Activated T-helper 17 cell treated with anti-CD3 and anti-CD28 coated beads, Interleukin-2, amount 50 U/mL, for 72 hours (primary cell): ENCODE measurements around the gene UMAD1. TPM values are rescaled to one million over a fixed set of nuclear protein-coding genes. Genes with fewer than 3 reads are reported as not detected.

Experiments used
- ATAC-seq: fragments of 150-1000 bp; cut with Tn5 transposase; replicated peaks from 2 replicates; pipeline ENCODE4 v1.10.0; 2021; ENCODE audit warnings: mild to moderate bottlenecking, moderate library complexity
- H3K27ac Mint-ChIP-seq: one replicate; pipeline ENCODE4 v1.8.0; 2022; ENCODE audit warnings: mixed read lengths
- H3K27me3 Mint-ChIP-seq: one replicate; pipeline ENCODE4 v1.8.0; 2022; ENCODE audit warnings: mixed read lengths
- H3K36me3 Mint-ChIP-seq: one replicate; pipeline ENCODE4 v1.8.0; 2022; ENCODE audit warnings: low read depth, mild to moderate bottlenecking, mixed read lengths
- H3K4me1 Mint-ChIP-seq: one replicate; pipeline ENCODE4 v1.8.0; 2022; ENCODE audit warnings: mixed read lengths
- H3K4me3 Mint-ChIP-seq: one replicate; pipeline ENCODE4 v1.8.0; 2022; ENCODE audit warnings: mild to moderate bottlenecking, mixed read lengths
- H3K9me3 Mint-ChIP-seq: one replicate; pipeline ENCODE4 v1.8.0; 2022; ENCODE audit warnings: mixed read lengths
- total RNA-seq, 2 donors: library from RNA; stranded (reverse); gene quantifications; one replicate each; pipeline ENCODE4 v1.2.3, GENCODE V29; 2022

UMAD1 gene
- total RNA-seq, 2 donors from 2014 or later = 9.4 to 11.7 TPM

- no peaks in the 10 kb centered on the region for H3K9me3 Mint-ChIP-seq
- no peak for ATAC-seq
- H3K36me3 Mint-ChIP-seq = no peaks in the 10 kb centered on the region
- peaks cover 8% of the 10 kb centered on the region for H3K4me1 Mint-ChIP-seq
- no peaks in the 10 kb centered on the region for H3K27me3 Mint-ChIP-seq
- H3K4me3 Mint-ChIP-seq = no peak overlapping the region
- no peak overlapping the region for H3K27ac Mint-ChIP-seq
Measured at GRCh38 chr7:7707806-7708205, 67.3 kb downstream of the UMAD1 start.

GRCh38 chr7:7709291-7709690 is 68.7 kb downstream of the UMAD1 start:
- ATAC-seq = no peak
- Mint-ChIP-seq H3K27ac (no peak overlapping the region), H3K27me3 (no peaks in the 10 kb centered on the region), H3K4me1 (peaks cover 8% of the 10 kb centered on the region), H3K36me3 (no peaks in the 10 kb centered on the region), H3K4me3 (no peak overlapping the region), H3K9me3 (no peaks in the 10 kb centered on the region)

DNA sequence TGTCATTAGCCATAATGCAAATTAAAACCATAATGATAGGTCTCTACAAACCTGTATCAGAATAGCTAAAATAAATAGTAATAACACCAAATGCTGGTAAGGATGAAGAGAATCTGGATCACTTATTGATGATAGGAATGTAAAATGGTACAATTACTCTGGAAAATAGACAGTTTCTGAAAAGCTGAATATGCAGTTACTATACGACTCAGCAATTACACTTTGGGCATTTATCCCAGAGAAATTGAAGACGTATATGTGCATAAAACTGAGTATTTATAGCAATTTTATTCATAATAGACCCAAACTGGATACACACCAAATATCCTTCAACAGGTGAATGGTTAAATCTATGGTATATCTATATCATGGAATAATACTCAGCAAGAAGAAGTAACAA is 69.9 kb downstream of the UMAD1 start:
- Mint-ChIP-seq H3K4me3 (no peak overlapping the region), H3K27ac (no peak overlapping the region), H3K36me3 (no peaks in the 10 kb centered on the region), H3K9me3 (no peaks in the 10 kb centered on the region), H3K27me3 (no peaks in the 10 kb centered on the region), H3K4me1 (peaks cover 8% of the 10 kb centered on the region)
- no peak for ATAC-seq

GRCh38 chr7:7713730-7714129 is 73.2 kb downstream of the UMAD1 start:
- H3K27ac Mint-ChIP-seq = no peak overlapping the region
- H3K9me3 Mint-ChIP-seq = no peaks in the 10 kb centered on the region
- no peak overlapping the region for H3K4me3 Mint-ChIP-seq
- H3K4me1 Mint-ChIP-seq = no peaks in the 10 kb centered on the region
- H3K27me3 Mint-ChIP-seq = no peaks in the 10 kb centered on the region
- H3K36me3 Mint-ChIP-seq = no peaks in the 10 kb centered on the region
- no peak for ATAC-seq

DNA sequence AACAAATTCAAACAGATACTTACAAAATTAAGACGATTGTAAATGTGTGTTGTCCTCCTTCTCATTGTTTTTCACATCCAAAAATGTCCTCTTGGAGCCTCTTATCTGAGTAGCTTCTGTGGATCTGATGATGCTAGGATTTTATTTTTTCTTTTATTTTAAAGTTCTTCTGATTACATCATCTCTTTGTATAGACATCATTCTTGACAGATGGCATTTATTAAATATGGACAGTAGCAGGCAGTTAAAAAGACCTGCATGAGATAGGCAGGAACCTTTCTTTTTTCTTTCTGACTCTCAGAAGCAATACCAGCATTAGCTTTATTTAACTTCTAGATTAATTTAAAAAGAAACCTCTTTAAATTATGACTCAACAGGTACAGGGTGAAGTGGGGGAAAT is 77.9 kb downstream of the UMAD1 start, which contains the start of gene RPA3:
Gene RPA3 (minus strand): TSS at position 116 of the 400 bp plus-strand sequence. CDS start 78,189 bp downstream, outside the sequence.
- Mint-ChIP-seq H3K27ac (peak within 1 kb of the TSS; percentile 46), H3K36me3 (peaks cover 4% of the 10 kb centered on the region), H3K4me3 (peak within 1 kb of the TSS; percentile 53), H3K9me3 (no peaks in the 10 kb centered on the region), H3K27me3 (no peaks in the 10 kb centered on the region), H3K4me1 (peaks cover 4% of the 10 kb centered on the region)
- no peak for ATAC-seq

GRCh38 chr7:7719236-7719635 is 78.7 kb downstream of the UMAD1 start:
- Mint-ChIP-seq H3K9me3 (no peaks in the 10 kb centered on the region), H3K27me3 (no peaks in the 10 kb centered on the region), H3K36me3 (peaks cover 4% of the 10 kb centered on the region), H3K4me1 (peaks cover 4% of the 10 kb centered on the region), H3K4me3 (peak overlapping the region; percentile 53), H3K27ac (peak overlapping the region; percentile 46)
- ATAC-seq = peak; percentile 100

DNA sequence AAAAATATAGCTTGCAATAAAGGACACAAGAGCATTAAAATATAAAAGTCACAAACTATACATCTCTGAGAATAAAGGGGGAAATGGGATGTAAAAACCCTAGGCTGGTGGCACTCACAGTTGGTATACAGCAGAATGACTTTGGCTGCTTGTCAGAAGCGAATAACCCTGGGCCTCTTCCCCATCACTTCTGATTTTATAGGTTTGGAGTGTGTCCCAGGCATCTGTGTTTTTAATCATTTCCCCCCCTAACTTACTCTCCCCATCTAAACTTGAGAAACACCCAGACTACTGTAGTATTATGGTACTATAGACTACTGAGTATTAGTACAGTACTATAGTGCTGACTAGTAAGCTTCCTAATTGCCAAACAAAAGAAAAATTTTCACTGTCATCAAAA is 79.6 kb downstream of the UMAD1 start:
- Mint-ChIP-seq H3K4me3 (no peak overlapping the region), H3K27me3 (no peaks in the 10 kb centered on the region), H3K27ac (no peak overlapping the region), H3K9me3 (no peaks in the 10 kb centered on the region), H3K36me3 (peaks cover 4% of the 10 kb centered on the region), H3K4me1 (peaks cover 4% of the 10 kb centered on the region)
- ATAC-seq = no peak

DNA sequence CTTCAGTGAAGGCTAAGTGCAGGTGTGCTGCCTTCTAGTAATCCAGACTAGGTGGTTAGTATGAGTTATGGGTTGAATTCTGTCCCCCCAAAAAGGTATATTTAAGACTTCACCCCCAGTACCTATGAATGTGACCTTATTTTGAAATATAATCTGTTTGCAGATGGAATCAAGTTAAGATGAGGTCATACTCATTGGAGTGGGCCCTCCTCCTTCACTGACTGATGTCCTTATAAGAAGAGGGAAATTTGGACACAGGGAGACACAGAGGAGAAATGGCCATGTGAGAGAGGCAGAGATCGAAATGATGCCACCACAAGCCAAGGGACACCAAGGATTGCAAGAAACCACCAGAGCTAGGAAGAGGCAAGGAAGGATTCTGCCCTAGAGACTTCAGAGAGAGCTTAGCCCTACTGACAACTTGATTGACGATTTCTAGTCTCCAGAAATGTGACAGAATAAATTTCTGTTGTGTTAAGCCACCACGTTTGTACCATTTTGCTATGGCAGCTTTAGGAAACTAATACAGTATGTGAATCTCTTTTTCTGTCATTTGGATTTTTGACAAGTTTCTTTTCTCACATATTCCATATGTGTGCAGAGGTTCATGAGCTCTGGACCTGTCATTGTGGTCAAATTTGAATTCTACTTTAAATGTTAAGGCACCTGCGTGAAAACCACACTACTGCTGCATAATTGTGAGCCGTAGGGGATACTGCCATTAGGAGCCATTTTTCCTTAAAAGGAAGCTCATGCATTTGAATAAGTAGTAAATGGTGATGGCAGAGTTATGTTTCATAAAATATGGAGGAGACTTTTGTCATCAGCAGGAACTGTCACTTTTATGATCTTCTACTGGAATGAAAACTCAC is 80.4 kb downstream of the UMAD1 start:
- ATAC-seq = no peak
- Mint-ChIP-seq H3K4me3 (no peak overlapping the region), H3K4me1 (peaks cover 4% of the 10 kb centered on the region), H3K36me3 (peaks cover 4% of the 10 kb centered on the region), H3K27me3 (no peaks in the 10 kb centered on the region), H3K27ac (no peak overlapping the region), H3K9me3 (peaks cover 3% of the 10 kb centered on the region)

DNA sequence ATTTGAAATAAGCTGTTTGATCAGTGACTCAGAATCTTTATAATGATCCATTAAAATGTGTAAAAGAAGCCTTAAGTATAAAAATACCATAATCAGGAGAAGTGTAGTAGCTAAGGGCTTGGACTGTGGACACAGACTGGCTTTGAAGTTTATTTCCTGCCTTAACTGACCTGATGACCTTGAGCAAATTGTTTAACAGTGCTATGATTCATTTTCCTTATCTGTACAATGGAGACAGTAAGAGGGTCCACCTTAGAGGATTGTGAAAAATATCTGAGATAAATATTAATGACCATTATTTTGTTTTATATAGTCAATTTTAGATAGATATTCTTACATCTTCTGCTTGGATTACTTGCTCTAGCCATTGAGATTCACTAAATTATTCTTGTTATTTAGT is 91.2 kb downstream of the UMAD1 start:
- no peaks in the 10 kb centered on the region for H3K27me3 Mint-ChIP-seq
- H3K4me3 Mint-ChIP-seq = no peak overlapping the region
- no peak for ATAC-seq
- no peaks in the 10 kb centered on the region for H3K9me3 Mint-ChIP-seq
- H3K36me3 Mint-ChIP-seq = no peaks in the 10 kb centered on the region
- no peaks in the 10 kb centered on the region for H3K4me1 Mint-ChIP-seq
- H3K27ac Mint-ChIP-seq = no peak overlapping the region

- no peaks in the 10 kb centered on the region for H3K36me3 Mint-ChIP-seq
- no peak for ATAC-seq
Measured at GRCh38 chr7:7732621-7733281, 92.2 kb downstream of the UMAD1 start.

GRCh38 chr7:7736671-7737070 is 96.1 kb downstream of the UMAD1 start:
- no peak for ATAC-seq
- no peak overlapping the region for H3K4me3 Mint-ChIP-seq

More at GRCh38 chr7:7732621-7733281, 92.2 kb downstream of the UMAD1 start:
- Mint-ChIP-seq H3K4me1 (no peaks in the 10 kb centered on the region), H3K9me3 (no peaks in the 10 kb centered on the region), H3K4me3 (no peak overlapping the region), H3K27me3 (no peaks in the 10 kb centered on the region), H3K27ac (no peak overlapping the region)

DNA sequence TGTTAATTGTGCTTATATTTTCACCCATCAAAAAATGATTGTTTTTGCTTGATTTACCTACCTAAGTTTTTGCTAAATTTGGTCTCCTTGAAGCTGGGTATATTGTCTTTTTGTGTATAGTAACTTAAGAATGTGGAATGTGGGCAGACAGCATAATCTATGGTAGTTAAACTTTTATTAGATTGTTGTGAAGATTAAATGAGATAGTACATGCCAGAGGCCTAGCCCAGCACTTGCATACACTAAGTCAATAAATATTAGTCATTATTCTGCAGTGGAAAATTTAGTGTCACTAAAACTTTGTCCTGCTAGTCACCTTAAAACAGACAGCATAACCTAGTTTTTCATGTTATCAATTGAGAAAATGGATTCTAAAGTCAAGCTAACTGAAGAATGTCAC is 97.1 kb downstream of the UMAD1 start:
- Mint-ChIP-seq H3K36me3 (no peaks in the 10 kb centered on the region), H3K4me1 (peaks cover 4% of the 10 kb centered on the region), H3K27me3 (no peaks in the 10 kb centered on the region), H3K4me3 (no peak overlapping the region), H3K9me3 (no peaks in the 10 kb centered on the region), H3K27ac (no peak overlapping the region)
- no peak for ATAC-seq

More at GRCh38 chr7:7736671-7737070, 96.1 kb downstream of the UMAD1 start:
- Mint-ChIP-seq H3K27ac (no peak overlapping the region), H3K27me3 (no peaks in the 10 kb centered on the region), H3K9me3 (no peaks in the 10 kb centered on the region), H3K4me1 (peaks cover 4% of the 10 kb centered on the region), H3K36me3 (no peaks in the 10 kb centered on the region)

- H3K4me1 Mint-ChIP-seq = peaks cover 4% of the 10 kb centered on the region
- H3K4me3 Mint-ChIP-seq = no peak overlapping the region
- H3K27me3 Mint-ChIP-seq = no peaks in the 10 kb centered on the region
- no peaks in the 10 kb centered on the region for H3K36me3 Mint-ChIP-seq
- no peaks in the 10 kb centered on the region for H3K9me3 Mint-ChIP-seq
- ATAC-seq = no peak
- H3K27ac Mint-ChIP-seq = no peak overlapping the region
Measured at GRCh38 chr7:7738177-7738576, 97.6 kb downstream of the UMAD1 start.

GRCh38 chr7:7738622-7739021 is 98.1 kb downstream of the UMAD1 start:
- H3K4me3 Mint-ChIP-seq = no peak overlapping the region
- ATAC-seq = no peak
- H3K9me3 Mint-ChIP-seq = no peaks in the 10 kb centered on the region

More at GRCh38 chr7:7738622-7739021, 98.1 kb downstream of the UMAD1 start:
- H3K4me1 Mint-ChIP-seq = peaks cover 4% of the 10 kb centered on the region
- H3K36me3 Mint-ChIP-seq = no peaks in the 10 kb centered on the region
- H3K27ac Mint-ChIP-seq = no peak overlapping the region
- H3K27me3 Mint-ChIP-seq = no peaks in the 10 kb centered on the region
